Activated naive CD4-positive, alpha-beta T cell treated with anti-CD3 and anti-CD28 coated beads, Interleukin-2, amount 50 U/mL, for 72 hours (primary cell): Measurements from ENCODE around the gene RREB1. TPM values are rescaled to one million over a fixed set of nuclear protein-coding genes. Genes with fewer than 3 reads are reported as not detected.

Experiments
- ATAC-seq, 2 donors: fragments of 150-1000 bp; cut with Tn5 transposase; 2 replicates each; pipeline ENCODE4 v1.10.0; 2021; ENCODE audit warnings: mild to moderate bottlenecking in 2 of 2, moderate library complexity in 2 of 2
- DNase-seq, 2 donors: peaks; one replicate each; pipeline ENCODE4 v3.0.0; 2021 to 2022; ENCODE audit warnings: low spot score in 2 of 2
- H3K27ac Mint-ChIP-seq, 2 donors: one replicate each; pipeline ENCODE4 v1.8.0; 2022; ENCODE audit warnings: mild to moderate bottlenecking in 2 of 2, mixed read lengths in 2 of 2
- H3K36me3 Mint-ChIP-seq, 2 donors: one replicate each; pipeline ENCODE4 v1.8.0; 2022; ENCODE audit warnings: mixed read lengths in 2 of 2
- H3K9me3 Mint-ChIP-seq, 2 donors: one replicate each; pipeline ENCODE4 v1.8.0; 2022; ENCODE audit warnings: mixed read lengths in 2 of 2
- total RNA-seq, 2 donors: library from RNA; stranded (reverse); gene quantifications; one replicate each; pipeline ENCODE4 v1.2.3, GENCODE V29; 2022

RREB1 gene
- total RNA-seq, 2 donors from 2014 or later = 15.0 to 22.4 TPM

GRCh38 chr6:7112171-7112570, 4.4 kb downstream of the RREB1 start:
- H3K27ac Mint-ChIP-seq = peak overlapping the region in 1 of 2 donors; percentile 17
- DNase-seq = no peak
- H3K9me3 Mint-ChIP-seq = no peaks in the 10 kb centered on the region
- ATAC-seq = no peak
- peaks cover 10 to 13% of the 10 kb centered on the region in 2 donors for H3K36me3 Mint-ChIP-seq

- ATAC-seq = peak; percentile 52 to 54
- H3K9me3 Mint-ChIP-seq = no peaks in the 10 kb centered on the region
Measured at GRCh38 chr6:7112741-7113313, 5.1 kb downstream of the RREB1 start.

GRCh38 chr6:7114744-7115458, 7.1 kb downstream of the RREB1 start:
- peaks cover 4 to 12% of the 10 kb centered on the region in 2 donors for H3K36me3 Mint-ChIP-seq
- DNase-seq = no peak
- ATAC-seq = no peak
- H3K9me3 Mint-ChIP-seq = no peaks in the 10 kb centered on the region
- H3K27ac Mint-ChIP-seq = no peak overlapping the region

More at GRCh38 chr6:7112741-7113313, 5.1 kb downstream of the RREB1 start:
- peak overlapping the region; percentile 5 to 17 for H3K27ac Mint-ChIP-seq
- H3K36me3 Mint-ChIP-seq = peaks cover 10 to 13% of the 10 kb centered on the region in 2 donors
- DNase-seq = peak; percentile 40 to 58

- Mint-ChIP-seq H3K36me3 (peaks cover 0 to 14% of the 10 kb centered on the region in 2 donors), H3K9me3 (no peaks in the 10 kb centered on the region), H3K27ac (peak overlapping the region; percentile 13 to 25)
- no peak for DNase-seq
- ATAC-seq = peak in 1 of 2 donors; percentile 45
Measured at GRCh38 chr6:7115543-7116231, 7.9 kb downstream of the RREB1 start.

GRCh38 chr6:7119272-7119801, 11.6 kb downstream of the RREB1 start:
- no peak overlapping the region for H3K27ac Mint-ChIP-seq
- DNase-seq (no peak), ATAC-seq (no peak)
- H3K36me3 Mint-ChIP-seq = peaks cover 0 to 32% of the 10 kb centered on the region in 2 donors
- H3K9me3 Mint-ChIP-seq = no peaks in the 10 kb centered on the region

- DNase-seq (peak in 1 of 2 donors; percentile 25), ATAC-seq (no peak)
- Mint-ChIP-seq H3K27ac (no peak overlapping the region), H3K36me3 (peaks cover 0 to 56% of the 10 kb centered on the region in 2 donors), H3K9me3 (no peaks in the 10 kb centered on the region)
Measured at GRCh38 chr6:7121700-7122241, 14.0 kb downstream of the RREB1 start.

- DNase-seq (no peak), ATAC-seq (no peak)
- Mint-ChIP-seq H3K9me3 (no peaks in the 10 kb centered on the region), H3K36me3 (peaks cover 0 to 59% of the 10 kb centered on the region in 2 donors), H3K27ac (no peak overlapping the region)
Measured at GRCh38 chr6:7122684-7123083, 14.9 kb downstream of the RREB1 start.

GRCh38 chr6:7124114-7124513, 16.4 kb downstream of the RREB1 start:
- Mint-ChIP-seq H3K27ac (no peak overlapping the region), H3K36me3 (peaks cover 0 to 65% of the 10 kb centered on the region in 2 donors), H3K9me3 (no peaks in the 10 kb centered on the region)
- ATAC-seq (no peak), DNase-seq (no peak)

- ATAC-seq = peak; percentile 33 to 67
Measured at GRCh38 chr6:7124636-7125035, 16.9 kb downstream of the RREB1 start.

GRCh38 chr6:7125290-7125689, 17.5 kb downstream of the RREB1 start:
- Mint-ChIP-seq H3K36me3 (peaks cover 0 to 60% of the 10 kb centered on the region in 2 donors), H3K27ac (peak overlapping the region in 1 of 2 donors; percentile 48)
- ATAC-seq = no peak

More at GRCh38 chr6:7124636-7125035, 16.9 kb downstream of the RREB1 start:
- H3K36me3 Mint-ChIP-seq = peaks cover 0 to 60% of the 10 kb centered on the region in 2 donors
- DNase-seq = no peak
- H3K9me3 Mint-ChIP-seq = no peaks in the 10 kb centered on the region
- peak overlapping the region in 1 of 2 donors; percentile 48 for H3K27ac Mint-ChIP-seq

GRCh38 chr6:7126754-7127153, 19.0 kb downstream of the RREB1 start:
- no peak overlapping the region for H3K27ac Mint-ChIP-seq
- no peaks in the 10 kb centered on the region for H3K9me3 Mint-ChIP-seq
- DNase-seq = no peak
- peaks cover 0 to 57% of the 10 kb centered on the region in 2 donors for H3K36me3 Mint-ChIP-seq
- no peak for ATAC-seq

More at GRCh38 chr6:7125290-7125689, 17.5 kb downstream of the RREB1 start:
- H3K9me3 Mint-ChIP-seq = no peaks in the 10 kb centered on the region
- no peak for DNase-seq

GRCh38 chr6:7127680-7128079, 19.9 kb downstream of the RREB1 start:
- no peak overlapping the region for H3K27ac Mint-ChIP-seq
- H3K36me3 Mint-ChIP-seq = peaks cover 0 to 54% of the 10 kb centered on the region in 2 donors
- no peak for DNase-seq
- H3K9me3 Mint-ChIP-seq = no peaks in the 10 kb centered on the region
- ATAC-seq = no peak

GRCh38 chr6:7129360-7129759, 21.6 kb downstream of the RREB1 start:
- no peak for DNase-seq
- no peaks in the 10 kb centered on the region for H3K9me3 Mint-ChIP-seq
- peak overlapping the region; percentile 44 to 62 for H3K27ac Mint-ChIP-seq
- peaks cover 0 to 52% of the 10 kb centered on the region in 2 donors for H3K36me3 Mint-ChIP-seq
- ATAC-seq = peak; percentile 30 to 46

- ATAC-seq = peak; percentile 88 to 95
- no peaks in the 10 kb centered on the region for H3K9me3 Mint-ChIP-seq
- DNase-seq = peak in 1 of 2 donors; percentile 26
- peaks cover 0 to 46% of the 10 kb centered on the region in 2 donors for H3K36me3 Mint-ChIP-seq
- H3K27ac Mint-ChIP-seq = peak overlapping the region; percentile 44 to 93
Measured at GRCh38 chr6:7129784-7130569, 22.2 kb downstream of the RREB1 start.

GRCh38 chr6:7131390-7131789, 23.6 kb downstream of the RREB1 start:
- ATAC-seq (no peak), DNase-seq (no peak)
- Mint-ChIP-seq H3K27ac (no peak overlapping the region), H3K9me3 (no peaks in the 10 kb centered on the region), H3K36me3 (peaks cover 0 to 31% of the 10 kb centered on the region in 2 donors)
